NCI-H69 (cell line): Measurements from ENCODE around the gene PCDHB11.
A peak's percentile ranks its signal among the peaks of the same experiment; 100 is the strongest.
"Not testable (repeated sequence)": the region's sequence is repeated elsewhere in the genome, so short reads cannot be mapped to it uniquely, and the experiment has no call there.

Experiments
- DNase-seq: peaks from one replicate; lab custom pipeline; 2025; lab: John Stamatoyannopoulos, UW

PCDHB11 gene

DNA sequence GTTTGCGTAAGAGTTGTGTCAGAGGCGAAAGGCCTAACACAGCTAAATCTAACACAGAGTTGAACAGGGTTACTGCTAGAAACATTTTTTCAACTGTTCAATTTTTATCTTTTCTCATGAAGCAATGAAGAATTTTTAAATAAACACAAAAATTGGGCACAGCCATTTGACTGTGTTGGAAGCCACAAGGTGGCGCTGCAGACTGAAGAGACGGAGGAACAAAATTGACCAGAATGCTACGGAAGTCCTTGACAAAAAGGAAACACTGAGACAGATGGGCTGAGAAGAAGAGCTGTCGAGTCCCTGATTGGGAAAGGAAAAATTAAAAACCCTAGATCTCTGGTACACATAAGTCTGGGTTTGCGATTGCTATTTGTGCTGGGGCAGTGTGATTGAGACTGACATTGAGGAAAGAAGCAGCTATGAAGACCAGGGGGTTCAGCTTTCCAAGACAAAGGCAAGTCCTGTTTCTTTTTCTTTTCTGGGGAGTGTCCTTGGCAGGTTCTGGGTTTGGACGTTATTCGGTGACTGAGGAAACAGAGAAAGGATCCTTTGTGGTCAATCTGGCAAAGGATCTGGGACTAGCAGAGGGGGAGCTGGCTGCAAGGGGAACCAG, 12.4 kb upstream of the PCDHB11 start, which contains the start of gene PCDHB9:
PCDHB9 (plus strand) TSS at position 265 of the 616 bp plus-strand sequence; CDS start at position 423, 158 bp downstream.
- peak; percentile 80 for DNase-seq

GRCh38 chr5:141188682-141189081, 10.7 kb upstream of the PCDHB11 start:
- not testable (repeated sequence) for DNase-seq

DNA sequence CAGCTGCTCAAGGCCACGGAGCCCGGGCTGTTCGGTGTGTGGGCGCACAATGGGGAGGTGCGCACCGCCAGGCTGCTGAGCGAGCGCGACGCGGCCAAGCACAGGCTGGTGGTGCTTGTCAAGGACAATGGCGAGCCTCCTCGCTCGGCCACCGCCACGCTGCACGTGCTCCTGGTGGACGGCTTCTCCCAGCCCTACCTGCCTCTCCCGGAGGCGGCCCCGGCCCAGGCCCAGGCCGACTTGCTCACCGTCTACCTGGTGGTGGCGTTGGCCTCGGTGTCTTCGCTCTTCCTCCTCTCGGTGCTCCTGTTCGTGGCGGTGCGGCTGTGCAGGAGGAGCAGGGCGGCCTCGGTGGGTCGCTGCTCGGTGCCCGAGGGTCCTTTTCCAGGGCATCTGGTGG, 10.3 kb upstream of the PCDHB11 start:
- not testable (repeated sequence) for DNase-seq

GRCh38 chr5:141192110-141192725, 7.2 kb upstream of the PCDHB11 start, which contains the start of gene PCDHB10:
Gene PCDHB10 (plus strand): TSS chr5:141192353. CDS start chr5:141192553, 200 bp downstream.
- DNase-seq, result peak; percentile 57

- DNase-seq, result not testable (repeated sequence)
Measured at GRCh38 chr5:141194332-141194731, 5.1 kb upstream of the PCDHB11 start.

- no peak for DNase-seq
Measured at GRCh38 chr5:141196363-141196762, 3.1 kb upstream of the PCDHB11 start.

DNA sequence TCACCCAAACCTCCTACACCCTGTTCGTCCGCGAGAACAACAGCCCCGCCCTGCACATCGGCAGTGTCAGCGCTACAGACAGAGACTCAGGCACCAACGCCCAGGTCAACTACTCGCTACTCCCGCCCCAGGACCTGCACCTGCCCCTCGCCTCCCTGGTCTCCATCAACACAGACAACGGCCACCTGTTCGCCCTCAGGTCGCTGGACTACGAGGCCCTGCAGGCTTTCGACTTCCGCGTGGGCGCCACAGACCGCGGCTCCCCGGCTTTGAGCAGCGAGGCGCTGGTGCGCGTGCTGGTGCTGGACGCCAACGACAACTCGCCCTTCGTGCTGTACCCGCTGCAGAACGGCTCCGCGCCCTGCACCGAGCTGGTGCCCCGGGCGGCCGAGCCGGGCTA, 1.7 kb downstream of the PCDHB11 start:
- DNase-seq, result not testable (repeated sequence)

DNA sequence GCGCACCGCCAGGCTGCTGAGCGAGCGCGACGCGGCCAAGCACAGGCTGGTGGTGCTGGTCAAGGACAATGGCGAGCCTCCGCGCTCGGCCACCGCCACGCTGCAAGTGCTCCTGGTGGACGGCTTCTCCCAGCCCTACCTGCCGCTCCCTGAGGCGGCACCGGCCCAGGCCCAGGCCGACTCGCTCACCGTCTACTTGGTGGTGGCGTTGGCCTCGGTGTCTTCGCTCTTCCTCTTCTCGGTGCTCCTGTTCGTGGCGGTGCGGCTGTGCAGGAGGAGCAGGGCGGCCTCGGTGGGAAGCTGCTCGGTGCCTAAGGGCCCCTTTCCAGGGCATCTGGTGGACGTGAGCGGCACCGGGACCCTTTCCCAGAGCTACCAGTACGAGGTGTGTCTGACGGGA, 2.2 kb downstream of the PCDHB11 start:
- DNase-seq, result not testable (repeated sequence)

- DNase-seq, result peak; percentile 51
Measured at GRCh38 chr5:141208478-141208877, 9.1 kb downstream of the PCDHB11 start, which contains the start of gene PCDHB12. Gene PCDHB12 (plus strand): TSS chr5:141208719. CDS start chr5:141208908, 189 bp downstream.

DNA sequence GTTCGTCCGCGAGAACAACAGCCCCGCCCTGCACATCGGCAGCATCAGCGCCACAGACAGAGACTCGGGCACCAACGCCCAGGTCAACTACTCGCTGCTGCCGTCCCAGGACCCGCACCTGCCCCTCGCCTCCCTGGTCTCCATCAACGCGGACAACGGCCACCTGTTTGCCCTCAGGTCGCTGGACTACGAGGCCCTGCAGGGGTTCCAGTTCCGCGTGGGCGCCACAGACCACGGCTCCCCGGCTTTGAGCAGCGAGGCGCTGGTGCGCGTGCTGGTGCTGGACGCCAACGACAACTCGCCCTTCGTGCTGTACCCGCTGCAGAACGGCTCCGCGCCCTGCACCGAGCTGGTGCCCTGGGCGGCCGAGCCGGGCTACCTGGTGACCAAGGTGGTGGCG, 10.9 kb downstream of the PCDHB11 start:
- DNase-seq, result not testable (repeated sequence)

GRCh38 chr5:141210849-141211248, 11.4 kb downstream of the PCDHB11 start:
- not testable (repeated sequence) for DNase-seq

GRCh38 chr5:141213656-141214339, 14.4 kb downstream of the PCDHB11 start, which contains the start of gene PCDHB13:
Gene PCDHB13 (plus strand): TSS chr5:141213919. CDS start chr5:141214124, 205 bp downstream.
- peak; percentile 77 for DNase-seq

DNA sequence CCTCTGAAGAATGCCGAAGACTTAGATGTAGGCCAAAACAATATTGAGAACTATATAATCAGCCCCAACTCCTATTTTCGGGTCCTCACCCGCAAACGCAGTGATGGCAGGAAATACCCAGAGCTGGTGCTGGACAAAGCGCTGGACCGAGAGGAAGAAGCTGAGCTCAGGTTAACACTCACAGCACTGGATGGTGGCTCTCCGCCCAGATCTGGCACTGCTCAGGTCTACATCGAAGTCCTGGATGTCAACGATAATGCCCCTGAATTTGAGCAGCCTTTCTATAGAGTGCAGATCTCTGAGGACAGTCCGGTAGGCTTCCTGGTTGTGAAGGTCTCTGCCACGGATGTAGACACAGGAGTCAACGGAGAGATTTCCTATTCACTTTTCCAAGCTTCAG, 15.2 kb downstream of the PCDHB11 start:
- DNase-seq, result not testable (repeated sequence)

DNA sequence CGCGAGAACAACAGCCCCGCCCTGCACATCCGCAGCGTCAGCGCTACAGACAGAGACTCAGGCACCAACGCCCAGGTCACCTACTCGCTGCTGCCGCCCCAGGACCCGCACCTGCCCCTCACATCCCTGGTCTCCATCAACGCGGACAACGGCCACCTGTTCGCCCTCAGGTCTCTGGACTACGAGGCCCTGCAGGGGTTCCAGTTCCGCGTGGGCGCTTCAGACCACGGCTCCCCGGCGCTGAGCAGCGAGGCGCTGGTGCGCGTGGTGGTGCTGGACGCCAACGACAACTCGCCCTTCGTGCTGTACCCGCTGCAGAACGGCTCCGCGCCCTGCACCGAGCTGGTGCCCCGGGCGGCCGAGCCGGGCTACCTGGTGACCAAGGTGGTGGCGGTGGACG, 16.1 kb downstream of the PCDHB11 start:
- DNase-seq, result not testable (repeated sequence)

- DNase-seq, result not testable (repeated sequence)
Measured at GRCh38 chr5:141216035-141216434, 16.6 kb downstream of the PCDHB11 start.

GRCh38 chr5:141223112-141223783, 23.8 kb downstream of the PCDHB11 start, which contains the start of gene PCDHB14:
Gene PCDHB14 (plus strand): TSS chr5:141223343. CDS start chr5:141223506, 163 bp downstream.
- DNase-seq, result peak; percentile 79

GRCh38 chr5:141224844-141225243, 25.4 kb downstream of the PCDHB11 start:
- DNase-seq, result not testable (repeated sequence)

- DNase-seq, result not testable (repeated sequence)
Measured at GRCh38 chr5:141225421-141225820, 26.0 kb downstream of the PCDHB11 start.

GRCh38 chr5:141234109-141234667, 34.8 kb downstream of the PCDHB11 start:
- no peak for DNase-seq

DNA sequence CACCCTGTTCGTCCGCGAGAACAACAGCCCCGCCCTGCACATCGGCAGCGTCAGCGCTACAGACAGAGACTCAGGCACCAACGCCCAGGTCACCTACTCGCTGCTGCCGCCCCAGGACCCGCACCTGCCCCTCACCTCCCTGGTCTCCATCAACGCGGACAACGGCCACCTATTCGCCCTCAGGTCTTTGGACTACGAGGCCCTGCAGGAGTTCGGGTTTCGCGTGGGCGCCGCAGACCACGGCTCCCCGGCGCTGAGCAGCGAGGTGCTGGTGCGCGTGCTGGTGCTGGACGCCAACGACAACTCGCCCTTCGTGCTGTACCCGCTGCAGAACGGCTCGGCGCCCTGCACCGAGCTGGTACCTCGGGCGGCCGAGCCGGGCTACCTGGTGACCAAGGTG, 36.5 kb downstream of the PCDHB11 start:
- DNase-seq, result not testable (repeated sequence)

DNA sequence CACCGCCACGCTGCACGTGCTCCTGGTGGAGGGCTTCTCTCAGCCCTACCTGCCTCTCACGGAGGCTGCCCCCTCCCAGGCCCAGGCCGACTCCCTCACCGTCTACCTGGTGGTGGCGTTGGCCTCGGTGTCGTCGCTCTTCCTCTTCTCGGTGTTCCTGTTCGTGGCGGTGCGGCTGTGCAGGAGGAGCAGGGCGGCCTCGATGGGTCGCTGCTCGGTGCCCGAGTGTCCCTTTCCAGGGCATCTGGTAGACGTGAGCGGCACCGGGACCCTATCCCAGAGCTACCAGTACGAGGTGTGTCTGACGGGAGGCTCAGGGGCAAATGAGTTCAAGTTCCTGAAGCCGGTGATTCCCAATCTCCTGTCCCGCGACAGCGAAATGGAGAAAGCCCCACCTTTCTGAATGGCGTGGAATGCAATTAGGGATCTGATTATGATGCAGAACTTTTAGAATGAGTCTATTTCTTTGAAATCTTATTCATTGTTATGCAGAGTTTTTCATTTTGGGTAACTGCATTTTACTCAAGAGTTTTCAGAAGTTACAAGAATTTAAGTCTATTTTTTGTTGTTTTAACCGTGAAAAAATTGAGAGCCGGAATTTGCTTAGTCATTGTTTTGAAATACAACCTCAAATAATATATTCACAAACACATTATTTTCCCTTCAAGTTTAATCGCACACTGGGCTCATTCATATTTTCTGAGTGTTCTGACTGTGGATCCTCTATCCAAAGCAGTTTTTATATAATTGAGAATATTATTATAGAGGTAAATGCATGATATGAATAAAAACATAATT, 37.3 kb downstream of the PCDHB11 start:
- no peak for DNase-seq
